ENCODE measurements around the gene NRG2.

Gene NRG2

DNA sequence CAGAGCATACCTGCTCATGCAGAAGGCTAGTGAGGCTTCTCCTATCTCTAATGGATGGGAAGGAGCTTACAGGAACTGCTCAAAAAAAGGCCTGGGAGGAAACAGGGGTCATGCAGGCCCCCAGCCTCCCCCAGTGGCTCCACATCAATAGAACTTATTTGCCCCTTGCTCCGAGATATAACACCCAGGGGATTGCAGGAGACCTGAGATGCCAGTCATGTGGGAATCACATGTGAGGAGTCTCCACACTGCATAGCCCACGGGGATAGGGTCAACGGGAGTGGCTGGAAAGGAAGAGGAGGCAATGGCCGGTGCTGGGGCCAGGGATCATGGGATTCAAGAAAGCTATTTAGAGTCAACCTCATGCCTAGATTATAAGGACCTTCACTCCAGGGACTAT is 76.2 kb downstream of the NRG2 start:
- Histone ChIP-seq H3K4me3 (ENCODE audit: low read depth in 1 of 5, low read length in 5 of 5) (no peak overlapping the region), H3K4me1 (ENCODE audit: control insufficient read depth in 5 of 5, insufficient read depth in 5 of 5, low read length in 5 of 5) (peaks cover 3 to 38% (median 19%) of the 10 kb centered on the region in 5 donors), H3K9ac (ENCODE audit: low read length in 5 of 5) (no peak overlapping the region), H3K27ac (ENCODE audit: low read depth, low read length) (no peak overlapping the region), H3K9me3 (ENCODE audit: control insufficient read depth in 5 of 5, low read length in 5 of 5) (no peaks in the 10 kb centered on the region), H3K27me3 (ENCODE audit: control insufficient read depth in 5 of 5, insufficient read depth in 4 of 5, low read length in 5 of 5) (no peaks in the 10 kb centered on the region), H3K36me3 (ENCODE audit: control insufficient read depth in 5 of 5, insufficient read depth in 5 of 5, low read length in 5 of 5) (no peaks in the 10 kb centered on the region)

DNA sequence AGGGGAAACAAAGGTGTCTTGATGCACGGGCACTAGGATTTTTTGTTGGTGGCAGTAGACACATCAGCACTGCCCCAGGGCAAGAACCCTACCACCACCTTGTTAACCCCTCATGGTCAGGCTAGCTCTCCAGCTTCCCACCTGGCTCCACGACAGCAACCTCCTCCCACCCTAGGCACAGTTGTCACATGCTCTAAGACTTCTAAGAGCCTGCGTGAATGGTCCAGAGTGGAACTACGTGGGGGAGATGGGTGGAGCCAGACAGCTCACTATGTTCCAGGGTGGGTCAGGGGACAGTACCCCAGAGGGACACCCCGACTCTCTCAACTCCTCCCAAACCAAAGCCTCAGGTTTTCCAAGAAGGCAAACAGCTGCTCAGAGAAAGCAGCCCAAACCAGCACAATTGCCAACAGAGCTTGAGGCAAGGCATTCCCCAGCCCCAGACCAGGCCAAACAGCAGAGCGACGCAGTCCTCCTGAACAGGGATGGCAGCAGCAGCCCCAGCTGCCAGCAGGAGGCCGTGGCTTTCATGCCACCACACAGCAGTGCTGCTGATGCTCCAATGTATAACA is 78.0 kb downstream of the NRG2 start:
- peaks cover 6 to 26% (median 17%) of the 10 kb centered on the region in 5 donors for H3K4me1 ChIP-seq (ENCODE audit: control insufficient read depth in 5 of 5, insufficient read depth in 5 of 5, low read length in 5 of 5)
- no peaks in the 10 kb centered on the region for H3K27me3 ChIP-seq (ENCODE audit: control insufficient read depth in 5 of 5, insufficient read depth in 4 of 5, low read length in 5 of 5)
- H3K36me3 ChIP-seq (ENCODE audit: control insufficient read depth in 5 of 5, insufficient read depth in 5 of 5, low read length in 5 of 5), result no peaks in the 10 kb centered on the region
- H3K4me3 ChIP-seq (ENCODE audit: low read depth in 1 of 5, low read length in 5 of 5), result no peak overlapping the region
- no peak overlapping the region for H3K9ac ChIP-seq (ENCODE audit: low read length in 5 of 5)
- H3K27ac ChIP-seq (ENCODE audit: low read depth, low read length), result no peak overlapping the region
- H3K9me3 ChIP-seq (ENCODE audit: control insufficient read depth in 5 of 5, low read length in 5 of 5), result no peaks in the 10 kb centered on the region

DNA sequence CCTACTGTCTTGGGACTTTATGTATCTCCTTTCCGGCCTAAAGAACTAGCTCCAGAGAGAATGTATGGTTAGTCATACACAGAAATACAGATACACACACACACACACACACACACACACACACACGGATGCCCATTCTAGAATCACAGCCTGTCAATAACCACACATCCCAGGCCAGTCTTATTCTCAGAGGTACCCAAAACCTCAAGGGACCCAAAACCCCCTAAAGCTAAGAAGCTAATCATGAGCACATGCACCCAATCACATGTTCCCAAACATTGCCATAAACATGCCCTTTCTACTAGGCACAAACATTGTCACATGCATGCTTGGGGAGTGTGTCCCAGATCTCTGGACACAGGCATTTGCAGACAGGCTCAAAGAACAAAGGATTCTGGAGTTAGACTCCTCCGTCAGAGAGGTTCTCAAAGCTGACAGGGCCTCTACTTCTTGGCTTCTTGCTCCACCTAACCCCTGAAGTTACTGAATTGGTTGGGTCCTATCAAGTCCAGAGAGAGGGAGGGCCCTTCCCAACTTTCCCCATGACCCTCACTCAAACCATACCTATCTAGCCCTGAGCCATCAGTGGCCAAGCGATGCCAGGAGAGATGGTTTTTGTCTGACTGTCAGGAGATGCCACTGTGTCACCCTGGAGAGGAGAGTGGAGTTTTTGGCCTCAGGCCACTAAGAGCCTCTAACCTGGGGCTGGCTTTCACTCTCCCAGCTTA is 78.7 kb downstream of the NRG2 start:
- H3K27ac ChIP-seq (ENCODE audit: low read depth, low read length), result no peak overlapping the region
- H3K36me3 ChIP-seq (ENCODE audit: control insufficient read depth in 5 of 5, insufficient read depth in 5 of 5, low read length in 5 of 5), result no peaks in the 10 kb centered on the region
- no peaks in the 10 kb centered on the region for H3K9me3 ChIP-seq (ENCODE audit: control insufficient read depth in 5 of 5, low read length in 5 of 5)
- H3K4me1 ChIP-seq (ENCODE audit: control insufficient read depth in 5 of 5, insufficient read depth in 5 of 5, low read length in 5 of 5), result peaks cover 6 to 22% (median 17%) of the 10 kb centered on the region in 5 donors
- H3K9ac ChIP-seq (ENCODE audit: low read length in 5 of 5), result no peak overlapping the region
- H3K27me3 ChIP-seq (ENCODE audit: control insufficient read depth in 5 of 5, insufficient read depth in 4 of 5, low read length in 5 of 5), result no peaks in the 10 kb centered on the region
- no peak overlapping the region for H3K4me3 ChIP-seq (ENCODE audit: low read depth in 1 of 5, low read length in 5 of 5)

DNA sequence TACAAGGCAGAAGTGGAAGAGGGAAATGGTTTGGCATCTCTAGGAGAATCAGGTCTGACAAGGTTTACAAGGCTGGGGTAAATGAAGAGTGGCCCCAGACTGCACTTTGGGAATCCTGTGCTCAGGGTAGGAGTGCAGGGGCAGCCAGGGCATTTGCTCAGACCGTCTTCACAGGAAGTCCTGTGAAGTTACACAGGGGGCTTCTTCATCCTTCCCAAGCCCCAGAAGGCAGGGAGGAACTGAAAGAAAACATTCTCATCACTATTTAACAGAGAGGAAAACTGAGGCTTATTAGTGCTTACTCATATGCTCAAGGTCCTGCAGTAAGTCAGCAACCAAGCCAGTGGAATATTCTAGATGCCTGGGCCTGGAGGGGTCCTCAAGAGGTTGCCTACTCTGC is 80.7 kb downstream of the NRG2 start:
- no peaks in the 10 kb centered on the region for H3K36me3 ChIP-seq (ENCODE audit: control insufficient read depth in 5 of 5, insufficient read depth in 5 of 5, low read length in 5 of 5)
- no peaks in the 10 kb centered on the region for H3K9me3 ChIP-seq (ENCODE audit: control insufficient read depth in 5 of 5, low read length in 5 of 5)
- no peak overlapping the region for H3K4me3 ChIP-seq (ENCODE audit: low read depth in 1 of 5, low read length in 5 of 5)
- H3K4me1 ChIP-seq (ENCODE audit: control insufficient read depth in 5 of 5, insufficient read depth in 5 of 5, low read length in 5 of 5), result peaks cover 0 to 11% (median 6%) of the 10 kb centered on the region in 5 donors
- no peaks in the 10 kb centered on the region for H3K27me3 ChIP-seq (ENCODE audit: control insufficient read depth in 5 of 5, insufficient read depth in 4 of 5, low read length in 5 of 5)
- no peak overlapping the region for H3K27ac ChIP-seq (ENCODE audit: low read depth, low read length)
- no peak overlapping the region for H3K9ac ChIP-seq (ENCODE audit: low read length in 5 of 5)

DNA sequence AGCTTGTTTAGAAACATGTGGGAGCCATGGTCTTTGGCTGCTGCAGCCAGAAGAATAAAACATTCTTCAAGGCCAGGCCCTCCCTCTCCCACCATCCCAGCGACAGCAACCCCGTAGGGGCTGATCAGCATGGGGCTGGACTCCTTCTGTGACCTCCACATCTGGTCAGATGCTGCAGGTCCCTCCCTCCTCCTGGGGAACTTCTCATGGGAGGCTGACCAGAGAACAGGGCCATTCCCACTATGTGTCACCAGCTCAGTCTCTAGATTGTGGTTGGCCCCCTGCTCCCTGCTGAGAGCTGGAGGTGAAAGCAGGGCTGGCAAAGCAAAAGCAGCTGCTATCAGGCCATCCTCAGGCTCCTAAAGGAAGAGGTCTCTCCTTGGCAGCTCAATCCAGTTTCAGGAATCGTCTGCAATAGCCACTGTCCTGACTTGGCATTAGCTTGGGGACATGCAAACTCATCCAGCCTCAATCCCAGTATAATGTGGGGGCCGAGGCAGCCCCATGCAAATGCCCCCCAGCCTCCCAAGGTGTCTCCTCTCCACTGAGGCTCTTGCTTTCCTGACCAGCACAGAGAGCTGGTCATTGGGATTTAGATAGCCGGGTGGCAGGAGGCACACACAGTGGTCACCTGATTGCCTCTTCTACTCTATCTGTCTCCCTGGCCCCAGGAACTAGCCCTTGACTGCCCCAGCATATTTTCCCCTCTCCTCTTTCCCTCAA is 81.5 kb downstream of the NRG2 start:
- H3K9me3 ChIP-seq (ENCODE audit: control insufficient read depth in 5 of 5, low read length in 5 of 5), result no peaks in the 10 kb centered on the region
- peaks cover 0 to 11% (median 6%) of the 10 kb centered on the region in 5 donors for H3K4me1 ChIP-seq (ENCODE audit: control insufficient read depth in 5 of 5, insufficient read depth in 5 of 5, low read length in 5 of 5)
- H3K27me3 ChIP-seq (ENCODE audit: control insufficient read depth in 5 of 5, insufficient read depth in 4 of 5, low read length in 5 of 5), result no peaks in the 10 kb centered on the region
- H3K36me3 ChIP-seq (ENCODE audit: control insufficient read depth in 5 of 5, insufficient read depth in 5 of 5, low read length in 5 of 5), result no peaks in the 10 kb centered on the region
- no peak overlapping the region for H3K27ac ChIP-seq (ENCODE audit: low read depth, low read length)
- H3K4me3 ChIP-seq (ENCODE audit: low read depth in 1 of 5, low read length in 5 of 5), result no peak overlapping the region
- no peak overlapping the region for H3K9ac ChIP-seq (ENCODE audit: low read length in 5 of 5)

DNA sequence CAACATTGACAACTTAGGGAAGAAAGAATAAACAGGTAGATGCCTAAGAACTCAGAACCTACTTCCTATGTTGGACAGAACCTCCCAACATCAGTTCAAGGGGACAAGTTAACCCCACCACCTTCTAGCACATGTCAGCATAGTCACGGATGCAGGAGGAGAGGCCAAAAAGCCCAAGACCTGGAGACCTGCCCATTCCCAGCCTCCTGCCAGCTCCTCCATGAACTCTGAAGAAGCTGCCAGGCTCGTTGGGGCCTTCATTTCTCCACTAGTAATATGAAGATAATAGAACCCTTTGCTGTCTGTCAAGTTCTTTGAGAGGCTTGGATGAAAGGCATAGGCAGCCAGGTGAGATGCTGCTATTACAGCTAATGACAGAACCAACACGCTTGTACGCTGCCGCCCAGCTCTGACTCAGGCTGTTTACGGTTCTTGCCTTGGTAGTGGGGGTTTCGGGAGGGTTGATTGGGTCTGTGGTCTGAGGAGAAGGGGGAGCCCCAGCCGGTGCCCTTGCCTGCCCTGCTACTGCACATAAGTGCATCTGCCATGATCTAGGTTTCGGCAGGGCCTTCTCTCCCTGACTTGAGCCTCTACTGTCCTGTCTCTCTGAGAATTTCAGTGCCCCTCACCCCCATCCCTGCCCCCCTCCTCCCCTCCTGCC is 82.2 kb downstream of the NRG2 start:
- no peak overlapping the region for H3K27ac ChIP-seq (ENCODE audit: low read depth, low read length)
- H3K27me3 ChIP-seq (ENCODE audit: control insufficient read depth in 5 of 5, insufficient read depth in 4 of 5, low read length in 5 of 5), result no peaks in the 10 kb centered on the region
- H3K9me3 ChIP-seq (ENCODE audit: control insufficient read depth in 5 of 5, low read length in 5 of 5), result no peaks in the 10 kb centered on the region
- H3K9ac ChIP-seq (ENCODE audit: low read length in 5 of 5), result no peak overlapping the region
- no peak overlapping the region for H3K4me3 ChIP-seq (ENCODE audit: low read depth in 1 of 5, low read length in 5 of 5)
- no peaks in the 10 kb centered on the region for H3K36me3 ChIP-seq (ENCODE audit: control insufficient read depth in 5 of 5, insufficient read depth in 5 of 5, low read length in 5 of 5)
- H3K4me1 ChIP-seq (ENCODE audit: control insufficient read depth in 5 of 5, insufficient read depth in 5 of 5, low read length in 5 of 5), result peaks cover 0 to 11% (median 6%) of the 10 kb centered on the region in 5 donors

DNA sequence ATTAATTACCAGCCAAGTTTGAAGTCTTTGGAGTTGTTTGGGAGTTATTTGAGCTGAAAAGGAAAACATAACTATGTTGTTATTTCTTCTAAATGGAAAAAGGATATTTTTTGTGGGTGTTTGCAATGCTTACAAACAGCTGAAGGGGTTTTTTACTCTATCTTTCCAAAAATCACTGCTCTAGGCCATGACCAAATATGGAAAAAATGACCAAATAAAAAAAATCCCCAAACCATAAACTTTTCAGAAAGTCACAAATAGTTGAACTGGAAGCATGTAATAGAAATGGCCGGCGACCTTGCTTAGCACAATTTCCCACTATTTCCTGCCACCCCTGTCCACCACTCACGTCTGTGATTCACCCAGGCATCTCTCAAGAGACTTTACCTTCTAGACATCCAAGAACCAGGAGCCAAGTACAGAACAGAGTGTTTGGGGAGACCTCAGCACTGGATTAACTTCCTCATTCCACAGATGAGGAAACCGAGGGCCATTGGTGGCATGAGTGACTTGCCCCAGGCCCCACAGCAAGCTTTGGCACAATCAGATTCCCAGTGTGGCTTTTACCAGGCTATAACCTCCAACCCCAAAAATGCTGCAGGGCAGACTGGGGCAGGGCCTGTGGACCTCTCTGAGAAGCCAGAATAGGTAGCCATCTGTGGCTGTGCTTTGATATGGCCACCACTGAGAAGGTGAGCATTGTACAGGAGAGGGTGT is 84.5 kb downstream of the NRG2 start:
- Histone ChIP-seq H3K9me3 (ENCODE audit: control insufficient read depth in 5 of 5, low read length in 5 of 5) (no peaks in the 10 kb centered on the region), H3K27ac (ENCODE audit: low read depth, low read length) (no peak overlapping the region), H3K4me1 (ENCODE audit: control insufficient read depth in 5 of 5, insufficient read depth in 5 of 5, low read length in 5 of 5) (peaks cover 3 to 18% (median 12%) of the 10 kb centered on the region in 5 donors), H3K4me3 (ENCODE audit: low read depth in 1 of 5, low read length in 5 of 5) (no peak overlapping the region), H3K27me3 (ENCODE audit: control insufficient read depth in 5 of 5, insufficient read depth in 4 of 5, low read length in 5 of 5) (no peaks in the 10 kb centered on the region), H3K36me3 (ENCODE audit: control insufficient read depth in 5 of 5, insufficient read depth in 5 of 5, low read length in 5 of 5) (no peaks in the 10 kb centered on the region), H3K9ac (ENCODE audit: low read length in 5 of 5) (no peak overlapping the region)

DNA sequence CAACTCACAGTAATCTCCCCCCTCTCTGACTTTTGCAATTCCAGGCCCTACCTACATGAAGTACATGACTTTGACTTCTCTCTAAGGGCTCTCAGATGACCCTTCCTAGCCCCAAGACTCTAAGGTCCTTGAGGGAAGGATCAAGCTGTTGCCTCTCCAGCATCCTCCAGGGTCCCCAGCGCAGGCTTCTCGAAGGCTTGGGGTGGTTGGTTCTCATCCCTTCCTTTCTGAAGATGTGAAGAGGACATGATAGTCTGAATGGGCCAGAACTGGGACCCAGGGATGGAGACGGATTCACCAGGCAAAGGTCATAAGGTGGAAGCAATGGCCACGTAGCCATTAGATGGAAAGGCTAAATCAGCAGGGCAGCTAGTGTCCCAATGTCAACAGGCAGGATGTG is 86.8 kb downstream of the NRG2 start:
- H3K4me1 ChIP-seq (ENCODE audit: control insufficient read depth in 5 of 5, insufficient read depth in 5 of 5, low read length in 5 of 5), result peaks cover 0 to 13% (median 11%) of the 10 kb centered on the region in 5 donors
- H3K27ac ChIP-seq (ENCODE audit: low read depth, low read length), result no peak overlapping the region
- no peak overlapping the region for H3K4me3 ChIP-seq (ENCODE audit: low read depth in 1 of 5, low read length in 5 of 5)
- no peaks in the 10 kb centered on the region for H3K27me3 ChIP-seq (ENCODE audit: control insufficient read depth in 5 of 5, insufficient read depth in 4 of 5, low read length in 5 of 5)
- no peaks in the 10 kb centered on the region for H3K9me3 ChIP-seq (ENCODE audit: control insufficient read depth in 5 of 5, low read length in 5 of 5)
- no peaks in the 10 kb centered on the region for H3K36me3 ChIP-seq (ENCODE audit: control insufficient read depth in 5 of 5, insufficient read depth in 5 of 5, low read length in 5 of 5)
- H3K9ac ChIP-seq (ENCODE audit: low read length in 5 of 5), result no peak overlapping the region

DNA sequence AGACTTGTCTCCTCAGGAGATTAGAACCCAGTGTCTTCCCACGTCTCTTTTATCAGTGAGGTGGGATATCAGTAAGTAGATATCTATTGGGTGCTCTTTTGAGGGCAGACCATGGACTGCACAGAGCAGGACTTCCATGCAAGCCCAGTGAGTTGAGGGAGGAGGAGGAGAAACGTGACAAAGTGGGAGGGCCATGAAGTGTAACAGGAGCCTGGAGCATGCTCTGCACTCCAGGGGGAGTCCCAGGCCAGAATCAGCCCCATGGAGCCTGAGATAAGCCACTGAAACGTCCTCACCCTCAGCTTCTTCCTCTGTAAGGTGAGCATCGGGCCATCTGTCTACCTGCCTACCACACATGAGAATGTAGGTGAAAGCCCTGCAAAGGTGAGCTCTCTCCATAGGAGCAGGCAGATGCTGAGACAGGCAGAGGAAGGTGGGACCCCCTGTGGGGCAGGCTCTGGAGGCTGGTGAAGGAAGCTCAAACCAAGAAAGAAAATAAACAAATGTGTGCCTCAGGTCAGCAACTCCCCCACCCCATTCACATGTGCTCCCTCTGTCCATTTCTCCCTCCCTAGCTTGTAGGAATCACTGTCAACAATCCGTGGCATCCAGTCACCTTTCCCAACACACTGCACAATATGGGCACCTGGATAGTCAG is 87.4 kb downstream of the NRG2 start:
- H3K27ac ChIP-seq (ENCODE audit: low read depth, low read length), result no peak overlapping the region
- no peaks in the 10 kb centered on the region for H3K9me3 ChIP-seq (ENCODE audit: control insufficient read depth in 5 of 5, low read length in 5 of 5)
- H3K27me3 ChIP-seq (ENCODE audit: control insufficient read depth in 5 of 5, insufficient read depth in 4 of 5, low read length in 5 of 5), result no peaks in the 10 kb centered on the region
- no peak overlapping the region for H3K9ac ChIP-seq (ENCODE audit: low read length in 5 of 5)
- H3K36me3 ChIP-seq (ENCODE audit: control insufficient read depth in 5 of 5, insufficient read depth in 5 of 5, low read length in 5 of 5), result no peaks in the 10 kb centered on the region
- H3K4me1 ChIP-seq (ENCODE audit: control insufficient read depth in 5 of 5, insufficient read depth in 5 of 5, low read length in 5 of 5), result peaks cover 0 to 14% (median 10%) of the 10 kb centered on the region in 5 donors
- no peak overlapping the region for H3K4me3 ChIP-seq (ENCODE audit: low read depth in 1 of 5, low read length in 5 of 5)
